ENCODE data around the gene SCLY. TPM values are rescaled to one million over a fixed set of nuclear protein-coding genes. Genes with fewer than 3 reads are reported as not detected.

The SCLY gene
- total RNA-seq, 4 donors from 2014 or later = 9.8 to 17.9 (median 13.9) TPM

DNA sequence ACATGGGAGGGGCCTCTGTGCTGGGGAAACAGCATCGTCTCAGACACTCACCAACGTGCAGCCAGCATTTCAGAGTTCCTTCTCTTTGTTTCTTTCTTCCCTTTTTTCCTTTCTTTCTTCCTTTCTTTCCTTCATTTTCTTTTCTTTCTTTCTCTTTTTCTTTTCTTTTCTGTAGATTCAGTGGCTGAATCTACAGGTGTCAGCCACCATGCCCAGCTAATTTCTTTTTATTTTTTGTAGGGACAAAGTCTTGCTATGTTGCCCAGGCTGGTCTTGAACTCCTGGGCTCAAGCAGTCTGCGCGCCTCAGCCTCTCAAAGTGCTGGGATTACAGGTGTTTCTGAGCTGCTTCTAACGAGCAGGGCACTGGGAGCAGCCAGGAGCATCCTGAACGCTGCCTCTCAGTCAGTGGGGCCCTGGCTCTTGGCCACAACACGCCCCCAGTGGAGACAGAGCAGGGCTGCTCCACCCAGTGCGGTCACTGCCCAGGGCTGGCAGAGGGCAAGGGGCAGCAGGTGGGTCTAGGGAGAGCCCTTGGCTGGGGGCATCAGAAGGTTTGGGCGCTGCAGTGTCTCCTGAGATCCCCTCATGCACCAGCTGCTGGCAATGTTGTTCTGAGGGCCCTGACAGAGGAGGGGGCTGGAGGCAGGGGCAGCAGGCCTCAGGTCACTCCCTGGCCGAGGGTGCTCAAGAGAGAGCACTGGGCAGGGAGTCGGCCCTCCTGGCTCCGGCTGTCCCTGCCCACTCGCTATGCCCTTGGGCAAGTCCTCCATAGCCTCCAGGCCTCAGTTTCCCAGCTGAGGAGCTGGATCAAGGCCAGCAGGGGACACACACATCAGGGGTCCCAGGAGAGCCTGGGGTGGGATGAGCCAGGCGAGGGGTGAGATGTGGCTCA lies 72.9 kb downstream of the SCLY start:
- Histone ChIP-seq H3K27me3 (no peaks in the 10 kb centered on the region), H3K36me3 (peaks cover 0 to 17% (median 0%) of the 10 kb centered on the region in 4 donors), H3K4me1 (peaks cover 11 to 19% (median 16%) of the 10 kb centered on the region in 4 donors), H3K4me3 (no peak overlapping the region), H3K27ac (replicated peaks in 1 of 4) (no peak overlapping the region), H3K9me3 (no peaks in the 10 kb centered on the region)
- 67% methylated on average over 6 of the region's 14 CpGs for WGBS
- no peak for DNase-seq (ENCODE audit: extremely low spot score)
- intact Hi-C loops (cut with DNase I) = no loop called here
- TF ChIP-seq CTCF (IDR thresholded peaks at IDR 0.05) (no peak), POLR2AphosphoS5 (IDR thresholded peaks at IDR 0.05) (no peak), EP300 (IDR thresholded peaks at IDR 0.05) (no peak), POLR2A (IDR thresholded peaks at IDR 0.05; ENCODE audit: low read depth) (no peak)

DNA sequence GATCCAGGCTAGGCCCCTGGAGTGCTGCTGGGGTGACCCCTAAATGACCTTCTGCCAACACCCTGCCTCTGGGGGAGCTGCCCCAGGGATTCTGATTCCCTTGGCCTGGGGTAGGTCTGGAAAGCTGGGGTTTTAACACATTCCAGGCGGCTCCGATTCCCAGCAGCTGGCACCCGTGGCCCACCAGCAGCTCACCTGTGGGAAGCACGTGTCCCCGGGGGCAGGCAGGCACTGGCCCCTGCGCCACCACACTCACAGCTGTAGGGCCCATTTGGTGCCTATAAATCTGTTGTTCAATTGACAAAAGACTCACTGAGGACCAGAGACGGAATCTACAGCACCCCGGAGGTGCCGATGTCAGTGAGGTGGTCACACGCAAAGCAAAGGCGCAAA lies 73.6 kb downstream of the SCLY start:
- DNase-seq (ENCODE audit: extremely low spot score) = no peak
- H3K9me3 ChIP-seq = no peaks in the 10 kb centered on the region
- no peak overlapping the region for H3K4me3 ChIP-seq
- H3K27ac ChIP-seq (replicated peaks in 1 of 4) = no peak overlapping the region
- TF ChIP-seq POLR2AphosphoS5 (IDR thresholded peaks at IDR 0.05) (no peak), CTCF (IDR thresholded peaks at IDR 0.05) (no peak), EP300 (IDR thresholded peaks at IDR 0.05) (no peak), POLR2A (IDR thresholded peaks at IDR 0.05; ENCODE audit: low read depth) (no peak)
- peaks cover 14 to 26% (median 21%) of the 10 kb centered on the region in 4 donors for H3K4me1 ChIP-seq
- no peaks in the 10 kb centered on the region for H3K27me3 ChIP-seq
- intact Hi-C loops (cut with DNase I) = no loop called here
- 99% methylated on average over 11 of the region's 11 CpGs for WGBS
- H3K36me3 ChIP-seq = peaks cover 0 to 17% (median 0%) of the 10 kb centered on the region in 4 donors

- DNase-seq (ENCODE audit: extremely low spot score) = no peak
- Histone ChIP-seq H3K27me3 (no peaks in the 10 kb centered on the region), H3K9me3 (no peaks in the 10 kb centered on the region), H3K4me3 (no peak overlapping the region), H3K36me3 (peaks cover 0 to 12% (median under 1%) of the 10 kb centered on the region in 4 donors), H3K4me1 (peaks cover 14 to 31% (median 25%) of the 10 kb centered on the region in 4 donors), H3K27ac (replicated peaks in 1 of 4) (no peak overlapping the region)
- 90% methylated on average over 15 of the region's 15 CpGs for WGBS
- intact Hi-C loops (cut with DNase I) = no loop called here
- TF ChIP-seq CTCF (IDR thresholded peaks at IDR 0.05) (no peak), POLR2AphosphoS5 (IDR thresholded peaks at IDR 0.05) (no peak), EP300 (IDR thresholded peaks at IDR 0.05) (no peak)
These were observed 74.9 kb downstream of the SCLY start for GRCh38 chr2:238135601-238136150.

DNA sequence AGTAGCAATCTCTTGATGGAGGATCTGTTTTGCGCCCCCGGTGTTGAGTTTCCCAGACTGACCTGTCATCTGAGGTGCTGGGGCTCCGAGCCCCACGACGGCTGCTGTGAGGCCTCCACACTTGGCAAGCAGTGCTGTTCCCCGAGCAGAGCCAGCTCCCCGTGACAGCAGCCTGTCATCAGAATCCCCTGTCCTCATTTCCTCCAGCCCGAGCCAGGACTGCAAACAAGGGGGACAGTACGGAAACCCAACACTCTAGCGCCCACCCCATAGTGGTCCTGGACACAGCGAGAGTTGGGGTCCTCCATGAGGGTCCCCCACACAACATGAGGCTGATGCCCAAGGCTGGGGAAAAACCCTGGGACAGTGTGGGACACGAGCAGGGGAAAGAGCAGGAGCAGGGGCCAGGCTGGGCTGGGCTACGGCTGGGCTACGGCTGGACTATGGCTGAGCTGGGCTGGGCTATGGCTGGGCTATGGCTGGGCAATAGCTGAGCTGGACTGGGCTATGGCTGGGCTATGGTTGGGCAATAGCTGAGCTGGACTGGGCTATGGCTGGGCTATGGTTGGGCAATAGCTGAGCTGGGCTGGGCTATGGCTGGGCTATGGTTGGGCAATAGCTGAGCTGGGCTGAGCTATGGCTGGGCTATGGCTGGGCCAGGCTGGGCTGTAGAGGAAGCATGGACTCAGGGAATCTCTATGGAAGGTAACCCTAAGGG lies 76.2 kb downstream of the SCLY start:
- no peak for DNase-seq (ENCODE audit: extremely low spot score)
- TF ChIP-seq POLR2A (IDR thresholded peaks at IDR 0.05; ENCODE audit: low read depth) = no peak
- H3K36me3 ChIP-seq = peaks cover 0 to 10% (median 3%) of the 10 kb centered on the region in 4 donors
- no peaks in the 10 kb centered on the region for H3K27me3 ChIP-seq
- H3K9me3 ChIP-seq = no peaks in the 10 kb centered on the region
- H3K4me1 ChIP-seq = peaks cover 14 to 35% (median 29%) of the 10 kb centered on the region in 4 donors
- no peak overlapping the region for H3K27ac ChIP-seq (replicated peaks in 1 of 4)
- WGBS = 56% methylated on average over 9 of the region's 14 CpGs
- no peak overlapping the region for H3K4me3 ChIP-seq
- intact Hi-C loops (cut with DNase I) = no loop called here

GRCh38 chr2:238137885-238138284 lies 77.1 kb downstream of the SCLY start:
- Histone ChIP-seq H3K9me3 (no peaks in the 10 kb centered on the region), H3K36me3 (peaks cover 0 to 10% (median 3%) of the 10 kb centered on the region in 4 donors), H3K4me1 (peaks cover 19 to 43% (median 30%) of the 10 kb centered on the region in 4 donors), H3K4me3 (no peak overlapping the region), H3K27me3 (no peaks in the 10 kb centered on the region), H3K27ac (replicated peaks in 1 of 4) (no peak overlapping the region)
- DNase-seq (ENCODE audit: extremely low spot score) = no peak
- intact Hi-C loops (cut with DNase I) = no loop called here
- TF ChIP-seq EP300 (IDR thresholded peaks at IDR 0.05) (no peak), CTCF (IDR thresholded peaks at IDR 0.05) (no peak), POLR2A (IDR thresholded peaks at IDR 0.05; ENCODE audit: low read depth) (no peak), POLR2AphosphoS5 (IDR thresholded peaks at IDR 0.05) (no peak)
- WGBS = 96% methylated on average over 7 of the region's 13 CpGs

All from esophagus muscularis mucosa (tissue), 4 donors.